Stimulated activated CD8-positive, alpha-beta memory T cell treated with anti-CD3 and anti-CD28 coated beads, Interleukin-12 subunit alpha, Interleukin-12 subunit beta, amount 100 ng/mL, for 1 hour (primary cell): ENCODE data around the gene DENND5A.

ENCODE experiments used
- DNase-seq: peaks from one replicate; pipeline ENCODE4 v3.0.0-alpha.2; 2020; ENCODE audit warnings: low read depth

DENND5A gene

DNA sequence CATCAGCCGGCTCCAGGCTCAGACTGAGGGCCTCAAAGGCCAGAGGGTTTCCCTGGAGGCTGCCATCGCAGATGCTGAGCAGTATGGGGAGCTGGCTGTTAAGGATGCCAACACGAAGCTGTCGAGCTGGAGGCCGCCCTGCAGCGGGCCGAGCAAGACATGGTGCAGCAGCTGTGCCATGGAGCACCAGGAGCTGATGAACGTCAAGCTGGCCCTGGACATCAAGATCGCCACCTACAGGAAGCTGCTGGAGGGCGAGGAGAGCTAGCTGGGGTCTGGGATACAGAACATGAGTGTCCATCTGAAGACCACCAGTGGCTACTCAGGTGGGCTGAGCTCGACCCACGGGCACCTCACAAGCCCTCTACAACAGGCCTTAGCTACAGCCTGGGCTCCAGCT, 169.7 kb downstream of the DENND5A start:
- DNase-seq, result no peak

DNA sequence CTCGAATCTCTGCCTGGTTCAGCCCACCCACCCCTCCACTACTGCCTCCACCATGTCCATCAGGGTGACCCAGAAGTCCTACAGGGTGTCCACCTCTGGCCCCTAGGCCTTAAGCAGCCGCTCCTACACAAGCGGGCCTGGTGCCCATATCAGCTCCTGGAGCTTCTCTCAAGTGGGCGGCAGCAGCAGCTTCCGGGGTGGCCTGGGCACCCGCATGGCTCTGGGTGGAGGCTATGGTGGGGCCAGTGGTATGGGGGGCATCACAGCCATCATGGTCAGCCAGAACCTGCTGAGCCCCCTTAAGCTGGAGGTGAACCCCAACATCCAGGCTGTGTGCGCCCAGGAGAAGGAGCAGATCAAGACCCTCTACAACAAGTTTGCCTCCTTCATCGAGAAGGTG, 170.7 kb downstream of the DENND5A start:
- no peak for DNase-seq

DNA sequence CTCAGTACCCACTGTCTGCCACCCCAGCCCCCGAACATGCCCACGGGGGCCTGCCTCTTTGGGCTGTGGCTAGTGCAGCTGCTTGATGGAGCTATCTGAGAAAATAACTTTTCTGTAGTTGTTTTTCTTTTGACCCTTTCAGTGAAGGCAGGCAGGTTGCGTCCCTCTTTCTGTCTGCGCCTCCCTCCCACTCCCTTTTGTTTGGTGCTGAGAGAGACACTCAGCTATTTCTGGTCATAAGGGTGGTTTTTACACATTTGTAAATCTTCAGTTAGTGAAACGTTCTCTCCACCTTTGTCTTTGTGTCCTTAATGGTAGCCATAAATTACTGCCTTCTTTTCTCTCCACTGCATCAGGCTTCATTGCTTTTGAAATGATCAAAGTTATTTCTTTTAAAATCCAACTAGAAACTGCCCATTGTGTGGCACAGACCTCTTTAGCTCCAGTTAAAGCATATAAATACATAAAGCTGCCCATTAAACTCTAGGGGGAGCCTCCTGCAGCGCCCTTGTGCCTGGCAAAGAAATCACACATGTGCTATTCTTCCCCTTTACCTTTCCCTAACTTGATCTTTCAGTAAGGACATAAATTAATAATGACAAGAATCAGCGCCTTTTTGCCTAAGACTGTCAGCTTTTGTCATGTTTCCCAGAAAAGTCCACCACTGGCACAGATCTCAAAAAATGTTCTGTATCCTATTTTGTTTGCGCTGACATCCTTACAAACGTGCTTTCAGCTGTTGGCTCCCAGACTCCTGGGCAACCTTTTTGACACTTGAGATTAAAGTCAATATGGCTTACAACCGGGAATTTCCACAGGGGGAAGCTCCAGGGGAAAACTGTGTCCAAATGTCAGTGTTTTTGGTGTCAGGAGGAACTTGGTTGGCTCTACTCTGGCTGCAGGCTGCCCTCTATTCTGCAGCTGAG, 172.0 kb downstream of the DENND5A start:
- no peak for DNase-seq

DNA sequence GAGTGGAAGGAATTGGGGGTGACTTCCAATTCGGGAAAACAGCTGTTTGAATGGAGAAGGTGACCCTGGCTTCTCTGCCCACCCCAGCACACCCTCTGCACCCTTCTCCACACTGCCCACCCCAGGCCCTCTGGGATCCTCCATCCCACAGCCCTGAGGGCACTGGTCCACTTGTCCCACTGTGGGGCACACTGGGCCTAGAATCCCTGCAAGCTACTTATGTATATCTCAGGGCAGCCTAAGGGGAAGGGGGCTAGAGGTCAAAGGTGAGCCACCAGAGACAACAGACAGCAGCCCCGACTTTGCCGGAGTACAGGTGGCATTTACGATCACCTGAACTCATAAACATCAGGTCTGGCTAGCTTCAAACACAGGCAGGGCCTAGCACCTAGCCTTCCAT, 173.1 kb downstream of the DENND5A start:
- DNase-seq, result no peak

DNA sequence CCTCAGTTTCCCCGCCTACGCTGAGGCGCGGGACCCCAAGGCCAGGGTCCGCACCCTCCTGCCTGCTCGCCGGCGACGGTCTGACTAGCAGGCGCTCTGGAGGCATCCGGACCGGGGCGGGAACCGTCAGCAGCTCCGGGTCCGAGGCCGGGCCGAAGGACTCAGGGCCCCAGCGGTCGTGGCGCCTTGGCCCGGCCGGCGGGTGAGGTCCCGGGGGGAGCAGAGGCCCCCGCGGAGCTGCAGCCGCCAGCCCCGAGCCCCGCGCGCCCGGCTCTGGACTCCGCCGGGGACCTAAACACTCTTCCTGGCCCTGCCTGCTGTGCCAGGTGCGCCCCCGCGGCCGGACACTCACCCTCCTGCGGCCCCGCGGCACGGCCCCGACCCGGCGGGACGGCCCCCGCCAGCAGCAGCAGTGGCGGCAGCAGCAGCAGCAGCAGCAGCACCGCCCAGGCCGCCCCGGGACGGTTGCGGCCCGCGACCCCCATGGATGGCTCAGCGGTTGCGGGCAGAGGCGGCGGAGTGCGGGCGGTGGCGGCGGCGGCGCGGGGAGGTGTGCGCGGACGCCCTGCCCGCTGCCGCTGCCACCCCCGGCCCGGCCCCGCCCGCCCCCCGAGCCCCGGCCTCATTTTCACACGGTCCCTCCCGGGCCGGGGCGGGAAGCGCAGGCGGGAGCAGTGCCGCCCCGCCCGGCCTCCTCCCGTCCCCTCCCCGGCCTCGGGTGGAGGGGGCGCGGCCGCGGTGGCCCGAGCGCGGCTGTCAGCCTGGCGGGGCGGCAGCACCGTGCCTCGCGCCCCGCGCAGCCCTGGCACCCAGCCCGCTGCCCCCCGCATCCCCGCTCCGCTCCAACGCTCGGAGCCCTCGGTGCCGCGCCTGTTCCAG, 173.9 kb downstream of the DENND5A start, which contains the start of gene SCUBE2:
Gene SCUBE2 (minus strand): TSS at position 556 of the 879 bp plus-strand sequence. CDS start 71 bp downstream, at position 485.
- no peak for DNase-seq

DNA sequence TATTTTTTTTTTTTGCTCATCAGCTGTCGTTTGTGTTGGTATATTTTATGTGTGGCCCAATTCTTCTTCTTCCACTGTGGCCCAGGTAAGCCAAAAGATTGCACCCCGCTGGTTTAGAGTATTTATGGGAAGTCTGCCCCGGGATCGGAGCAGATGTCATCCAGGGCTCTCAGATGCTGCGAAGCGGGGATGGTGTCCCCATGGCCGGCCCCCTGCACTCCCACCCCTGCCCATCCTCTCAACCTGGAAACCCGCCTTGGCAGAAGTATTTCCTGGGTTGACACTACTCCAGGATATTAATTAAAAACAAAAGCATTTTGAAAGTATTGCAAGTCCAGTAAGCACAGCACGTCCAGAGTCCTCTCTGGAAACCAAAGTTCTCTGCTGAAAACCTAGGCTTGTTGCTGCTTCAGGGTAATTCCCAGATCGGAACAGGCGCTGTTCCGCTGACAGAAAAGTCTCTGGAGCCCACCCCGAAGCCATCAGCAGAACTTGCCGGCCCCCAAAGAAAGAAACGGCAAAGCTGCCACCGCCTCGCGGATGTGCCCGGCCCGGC, 174.6 kb downstream of the DENND5A start:
- DNase-seq, result no peak

DNA sequence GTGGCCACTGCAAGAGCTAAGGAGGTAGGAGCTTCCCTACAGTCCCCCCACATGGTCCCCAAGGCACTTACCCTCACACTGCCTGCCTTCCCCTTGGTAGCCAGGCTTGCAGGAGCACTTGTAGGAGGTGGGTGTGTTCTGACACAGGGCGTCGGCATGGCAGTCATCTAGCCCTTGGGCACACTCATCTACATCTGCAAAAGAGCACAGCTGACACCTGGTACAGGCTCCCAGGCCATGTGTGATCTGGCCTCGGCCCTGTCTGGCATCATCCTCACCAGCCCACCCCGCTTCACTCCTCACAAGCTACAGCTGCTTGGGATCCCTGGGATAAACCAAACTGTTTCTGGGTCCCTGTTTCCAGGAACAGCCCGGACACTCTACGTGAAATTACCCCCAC, 175.5 kb downstream of the DENND5A start:
- no peak for DNase-seq

DNA sequence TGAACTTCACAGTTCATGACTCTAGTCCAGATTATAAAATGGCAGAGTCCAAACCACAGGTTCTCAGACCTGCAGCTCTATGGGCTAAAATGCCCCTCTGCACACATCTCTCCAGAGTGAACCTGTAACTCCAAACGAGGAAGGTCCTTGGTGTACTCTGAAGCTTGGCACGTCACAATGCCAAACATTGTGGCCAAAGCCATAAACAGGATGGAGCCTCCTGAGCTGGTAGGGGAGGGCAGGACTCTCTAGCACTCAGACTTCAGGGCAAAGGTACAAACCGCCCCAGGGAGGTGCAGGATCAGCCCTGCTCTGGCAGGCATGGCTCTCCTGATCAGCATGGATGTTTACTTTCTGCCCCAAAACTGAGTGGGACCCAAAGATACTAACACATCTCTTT, 176.1 kb downstream of the DENND5A start:
- DNase-seq, result no peak
